GM12891 (cell line): ENCODE measurements around the gene LEMD1.

ENCODE experiments used
- PAX5 ChIP-seq: IDR thresholded peaks from 2 replicates; pipeline ENCODE4 v1.6.1; 2011; ENCODE audit warnings: low read length, moderate library complexity, mild to moderate bottlenecking; ENCODE audit not compliant: insufficient read depth, severe bottlenecking
- POLR2A ChIP-seq: IDR thresholded peaks from 2 replicates; pipeline ENCODE4 v1.6.1; 2011; ENCODE audit warnings: low read depth, low read length, control low read depth
- POLR2AphosphoS5 ChIP-seq: IDR thresholded peaks from 2 replicates; pipeline ENCODE4 v1.6.1; 2011; ENCODE audit warnings: low read depth, low read length, control low read depth
- POU2F2 ChIP-seq: IDR thresholded peaks from 2 replicates; pipeline ENCODE4 v1.6.1; 2011; ENCODE audit warnings: low read depth, mild to moderate bottlenecking, control low read depth, low read length, moderate library complexity

- TF ChIP-seq POLR2AphosphoS5, result no peak
- TF ChIP-seq POLR2A, result no peak
- TF ChIP-seq POU2F2, result no peak
- TF ChIP-seq PAX5, result no peak
These were observed 33.9 kb upstream of the LEMD1 start, which contains the start of gene BLACAT1 for GRCh38 chr1:205455581-205456382.
